ENCODE data around the gene CLCNKB.

DNA sequence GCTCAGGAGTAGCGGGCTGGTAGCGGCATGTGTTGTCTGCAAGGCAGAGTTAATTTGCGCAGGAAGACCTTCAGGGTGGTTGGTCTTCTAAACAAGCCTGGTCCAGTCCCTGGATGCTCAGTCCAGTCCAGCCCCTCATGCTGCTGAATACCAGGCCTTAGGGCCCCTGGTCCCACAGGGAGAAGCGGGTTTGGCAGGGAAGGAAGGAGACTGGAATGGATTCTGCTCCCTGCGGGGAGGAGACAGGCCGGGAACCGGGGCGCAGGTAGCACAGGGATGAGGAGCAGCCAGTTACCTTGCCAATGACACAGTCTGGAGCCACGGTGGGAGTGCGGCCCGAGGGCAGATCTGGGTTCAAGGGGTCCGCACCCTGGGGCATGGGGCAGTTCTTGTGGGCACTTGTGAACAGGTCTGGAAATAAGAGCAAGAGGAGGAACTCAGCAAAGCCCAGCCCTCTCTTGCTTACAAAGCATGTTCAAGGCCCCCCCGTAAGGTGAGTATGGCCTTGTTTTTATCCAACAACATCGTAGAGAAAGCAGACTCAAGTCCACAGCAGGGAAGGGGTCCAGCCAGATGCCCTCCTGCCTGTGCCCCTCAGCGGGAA, 19.7 kb downstream of the CLCNKB start:
- TF ChIP-seq, protein P1, sequence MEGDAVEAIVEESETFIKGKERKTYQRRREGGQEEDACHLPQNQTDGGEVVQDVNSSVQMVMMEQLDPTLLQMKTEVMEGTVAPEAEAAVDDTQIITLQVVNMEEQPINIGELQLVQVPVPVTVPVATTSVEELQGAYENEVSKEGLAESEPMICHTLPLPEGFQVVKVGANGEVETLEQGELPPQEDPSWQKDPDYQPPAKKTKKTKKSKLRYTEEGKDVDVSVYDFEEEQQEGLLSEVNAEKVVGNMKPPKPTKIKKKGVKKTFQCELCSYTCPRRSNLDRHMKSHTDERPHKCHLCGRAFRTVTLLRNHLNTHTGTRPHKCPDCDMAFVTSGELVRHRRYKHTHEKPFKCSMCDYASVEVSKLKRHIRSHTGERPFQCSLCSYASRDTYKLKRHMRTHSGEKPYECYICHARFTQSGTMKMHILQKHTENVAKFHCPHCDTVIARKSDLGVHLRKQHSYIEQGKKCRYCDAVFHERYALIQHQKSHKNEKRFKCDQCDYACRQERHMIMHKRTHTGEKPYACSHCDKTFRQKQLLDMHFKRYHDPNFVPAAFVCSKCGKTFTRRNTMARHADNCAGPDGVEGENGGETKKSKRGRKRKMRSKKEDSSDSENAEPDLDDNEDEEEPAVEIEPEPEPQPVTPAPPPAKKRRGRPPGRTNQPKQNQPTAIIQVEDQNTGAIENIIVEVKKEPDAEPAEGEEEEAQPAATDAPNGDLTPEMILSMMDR (IDR thresholded peaks at IDR 0.05 in 2 of 3, conservative IDR thresholded peaks at IDR 0.05 in 1 of 3; ENCODE audit: borderline replicate concordance in 1 of 3, insufficient read depth in 1 of 3, low read depth in 2 of 3, low read length in 2 of 3) = no peak
- TF ChIP-seq POLR2A (IDR thresholded peaks at IDR 0.05; ENCODE audit: borderline replicate concordance, extremely low read depth, insufficient read depth, insufficient read length) (no peak), EGR1 (IDR thresholded peaks at IDR 0.05; ENCODE audit: low read depth) (no peak), SIN3A (IDR thresholded peaks at IDR 0.05; ENCODE audit: low read depth) (no peak), YY1 (IDR thresholded peaks at IDR 0.05; ENCODE audit: extremely low read depth, insufficient replicate concordance, low read depth, low read length) (no peak)

Data from HCT116 (cell line).